IMR-90 (cell line): ENCODE measurements around the gene GCG. TPM values are rescaled to one million over a fixed set of nuclear protein-coding genes. Genes with fewer than 3 reads are reported as not detected.

Experiments used
- ATAC-seq: fragments of 200-7000 bp; cut with Tn5 transposase; 2 replicates; pipeline ENCODE4 v1.9.1; 2020; ENCODE audit warnings: low read depth, mild to moderate bottlenecking, moderate library complexity
- BruUV-seq: library from RNA; stranded (reverse); fragments of 400-500 nt; replicated peaks from 2 replicates; lab custom pipeline; 2021; lab: Mats Ljungman, UMichigan
- CTCF ChIA-PET: fragments of 300-600 bp; formaldehyde crosslinking; extraction: SDS; loops from one replicate; lab custom pipeline; 2021; ENCODE audit warnings: antibody characterized with exemption; lab: Yijun Ruan, JAX
- POLR2A ChIA-PET: fragments of 300-600 bp; sonication (Branson Sonifier 250); formaldehyde crosslinking; loops from one replicate; lab custom pipeline; 2022; ENCODE audit warnings: antibody characterized with exemption; ENCODE audit not compliant: unreplicated experiment; lab: Charles Lee
- DNase-seq: peaks from one replicate; pipeline ENCODE4 v3.0.0; 2013
- H2AFZ ChIP-seq: replicated peaks from 2 replicates; pipeline ENCODE3; 2013; ENCODE audit warnings: low read length, mild to moderate bottlenecking; ENCODE audit not compliant: poor library complexity
- H2AK5ac ChIP-seq: 2 replicates; pipeline ENCODE4 v1.6.1; 2013; ENCODE audit warnings: low read depth, low read length, inconsistent platforms
- H2AK9ac ChIP-seq: replicated peaks from 2 replicates; pipeline ENCODE3; 2013; ENCODE audit warnings: mild to moderate bottlenecking, low read depth, low read length, moderate library complexity; ENCODE audit not compliant: poor library complexity
- H2BK120ac ChIP-seq: 2 replicates; pipeline ENCODE4 v1.6.1; 2013; ENCODE audit warnings: low read depth, low read length, inconsistent platforms
- H2BK15ac ChIP-seq: 3 replicates; pipeline ENCODE4 v1.6.1; 2013; ENCODE audit warnings: low read depth, low read length, inconsistent platforms
- H2BK20ac ChIP-seq: 2 replicates; pipeline ENCODE4 v1.6.1; 2013; ENCODE audit warnings: low read depth, mild to moderate bottlenecking, inconsistent platforms, low read length, moderate library complexity
- H2BK5ac ChIP-seq: 2 replicates; pipeline ENCODE4 v1.6.1; 2013; ENCODE audit warnings: mild to moderate bottlenecking, low read depth, low read length, inconsistent platforms; ENCODE audit not compliant: poor library complexity, severe bottlenecking
- H3K14ac ChIP-seq: replicated peaks from 2 replicates; pipeline ENCODE4 v1.6.1; 2013; ENCODE audit warnings: low read depth, low read length, inconsistent platforms
- H3K18ac ChIP-seq: 2 replicates; pipeline ENCODE4 v1.6.1; 2013; ENCODE audit warnings: low read depth, low read length, control low read depth
- H3K23ac ChIP-seq: 2 replicates; pipeline ENCODE4 v1.6.1; 2013; ENCODE audit warnings: low read depth, low read length, inconsistent platforms
- H3K27ac ChIP-seq: 2 replicates; pipeline ENCODE4 v1.5.1; 2013; ENCODE audit warnings: mild to moderate bottlenecking, control low read depth, low read length; ENCODE audit not compliant: insufficient read depth
- H3K27me3 ChIP-seq: 2 replicates; pipeline ENCODE4 v1.6.1; 2013; ENCODE audit warnings: low read length; ENCODE audit not compliant: control insufficient read depth, insufficient read depth
- H3K36me3 ChIP-seq: 2 replicates; pipeline ENCODE4 v1.6.1; 2013; ENCODE audit warnings: low read length, mixed read lengths; ENCODE audit not compliant: control insufficient read depth, insufficient read depth
- H3K4ac ChIP-seq: 2 replicates; pipeline ENCODE4 v1.6.1; 2013; ENCODE audit warnings: low read depth, low read length, inconsistent platforms
- H3K4me1 ChIP-seq: 2 replicates; pipeline ENCODE4 v1.6.1; 2013; ENCODE audit warnings: low read length, mixed read lengths; ENCODE audit not compliant: control insufficient read depth, insufficient read depth
- H3K4me2 ChIP-seq: 2 replicates; pipeline ENCODE4 v1.6.1; 2013; ENCODE audit warnings: low read depth, mild to moderate bottlenecking, control low read depth, low read length, moderate library complexity
- H3K4me3 ChIP-seq: 2 replicates; pipeline ENCODE4 v1.5.1; 2013; ENCODE audit warnings: low read depth, mild to moderate bottlenecking, control low read depth, low read length, moderate library complexity; ENCODE audit not compliant: insufficient read depth
- H3K56ac ChIP-seq: 2 replicates; pipeline ENCODE4 v1.6.1; 2013; ENCODE audit warnings: low read length, inconsistent platforms; ENCODE audit not compliant: insufficient read depth; ENCODE audit errors: extremely low read depth
- H3K79me1 ChIP-seq, 2 experiments: 2 replicates each; pipeline ENCODE4 v1.6.1; 2013; ENCODE audit warnings: low read length in 2 of 2, inconsistent platforms in 1 of 2, low read depth in 1 of 2
- H3K9ac ChIP-seq: 2 replicates; pipeline ENCODE4 v1.6.1; 2013; ENCODE audit warnings: low read depth, low read length, control low read depth
- H3K9me1 ChIP-seq: 2 replicates; pipeline ENCODE4 v1.6.1; 2013; ENCODE audit warnings: low read length, inconsistent platforms; ENCODE audit not compliant: insufficient read depth
- H3K9me3 ChIP-seq: 2 replicates; pipeline ENCODE4 v1.6.1; 2013; ENCODE audit warnings: low read length; ENCODE audit not compliant: control insufficient read depth, insufficient read depth
- H4K20me1 ChIP-seq: 2 replicates; pipeline ENCODE4 v1.6.1; 2013; ENCODE audit warnings: low read length, inconsistent platforms; ENCODE audit not compliant: insufficient read depth
- H4K5ac ChIP-seq: 2 replicates; pipeline ENCODE4 v1.6.1; 2013; ENCODE audit warnings: mild to moderate bottlenecking, low read depth, low read length, control low read depth
- H4K8ac ChIP-seq, 2 experiments: 2 replicates each; pipeline ENCODE4 v1.6.1; 2013; ENCODE audit warnings: low read depth in 2 of 2, low read length in 2 of 2, control low read depth in 1 of 2, inconsistent platforms in 1 of 2
- H4K91ac ChIP-seq: 2 replicates; pipeline ENCODE4 v1.6.1; 2013; ENCODE audit warnings: low read depth, low read length, inconsistent platforms; ENCODE audit not compliant: insufficient read depth
- BHLHE40 ChIP-seq: fragments of 150-350 bp; IDR thresholded peaks from 2 replicates; pipeline ENCODE4 v1.6.1; 2016; ENCODE audit warnings: mild to moderate bottlenecking, low read depth, low read length
- CEBPB ChIP-seq: IDR thresholded peaks from 2 replicates; pipeline ENCODE4 v1.6.1; 2012; ENCODE audit warnings: low read depth, low read length, improper control_type of control experiment
- CHD1 ChIP-seq: IDR thresholded peaks from 2 replicates; pipeline ENCODE4 v1.6.1; 2012; ENCODE audit warnings: low read depth, low read length, improper control_type of control experiment
- CTCF ChIP-seq: conservative IDR thresholded peaks from 2 replicates; pipeline ENCODE4 v1.5.1; 2012; ENCODE audit warnings: mild to moderate bottlenecking, low read depth, low read length, improper control_type of control experiment
- FOS ChIP-seq: fragments of 150-350 bp; IDR thresholded peaks from 2 replicates; pipeline ENCODE4 v1.6.1; 2016; ENCODE audit warnings: low read depth, low read length
- MAFK ChIP-seq: IDR thresholded peaks from 2 replicates; pipeline ENCODE4 v1.6.1; 2012; ENCODE audit warnings: low read depth, low read length, improper control_type of control experiment
- MAZ ChIP-seq: IDR thresholded peaks from 2 replicates; pipeline ENCODE4 v1.6.1; 2012; ENCODE audit warnings: low read depth, mild to moderate bottlenecking, low read length, improper control_type of control experiment, moderate library complexity, borderline replicate concordance
- MXI1 ChIP-seq: IDR thresholded peaks from 2 replicates; pipeline ENCODE4 v1.6.1; 2012; ENCODE audit warnings: low read depth, mild to moderate bottlenecking, low read length, moderate library complexity, borderline replicate concordance
- NFE2L2 ChIP-seq: fragments of 150-350 bp; IDR thresholded peaks from 2 replicates; pipeline ENCODE4 v1.6.1; 2016; ENCODE audit warnings: low read depth, mild to moderate bottlenecking, low read length
- POLR2A ChIP-seq: IDR thresholded peaks from 2 replicates; pipeline ENCODE4 v1.6.1; 2012; ENCODE audit warnings: mild to moderate bottlenecking, low read depth, low read length
- RAD21 ChIP-seq: IDR thresholded peaks from 2 replicates; pipeline ENCODE4 v1.6.1; 2012; ENCODE audit warnings: low read length, improper control_type of control experiment
- RCOR1 ChIP-seq: IDR thresholded peaks from 2 replicates; pipeline ENCODE4 v1.6.1; 2012; ENCODE audit warnings: mild to moderate bottlenecking, low read length, improper control_type of control experiment; ENCODE audit not compliant: insufficient replicate concordance
- RFX5 ChIP-seq: IDR thresholded peaks from 2 replicates; pipeline ENCODE4 v1.8.0; 2012; ENCODE audit warnings: low read depth, mild to moderate bottlenecking, low read length, moderate library complexity
- SMC3 ChIP-seq: fragments of 150-350 bp; IDR thresholded peaks from 2 replicates; pipeline ENCODE4 v1.6.1; 2016; ENCODE audit warnings: low read depth, mild to moderate bottlenecking, antibody characterized with exemption, low read length, moderate library complexity
- USF2 ChIP-seq: fragments of 150-350 bp; IDR thresholded peaks from 2 replicates; pipeline ENCODE4 v1.6.1; 2017; ENCODE audit warnings: mild to moderate bottlenecking, antibody characterized with exemption, low read length, low read depth
- WGBS, 2 experiments: methylation state at CpG; one replicate each; pipeline versions ENCODE4 v1.1.5 to v1.1.7; 2013; ENCODE audit warnings: missing lambda C conversion rate in 2 of 2; ENCODE audit not compliant: insufficient read length in 1 of 2; ENCODE audit errors: extremely low coverage in 2 of 2; 5-methylcytosine and 5-hydroxymethylcytosine counted together
- dilution Hi-C: fragments of 300-500 bp; cut with HindIII; formaldehyde crosslinking; loops from one replicate; pipeline ENCODE4 v1.14.3; 2018; ENCODE audit warnings: low sequenced_read_pairs; ENCODE audit not compliant: unreplicated experiment
- in situ Hi-C: fragments of 300-500 bp; cut with MboI; formaldehyde crosslinking; loops from 3 replicates; pipeline ENCODE4 v1.14.3; 2019; ENCODE audit warnings: low sequenced_read_pairs, inconsistent platforms, mixed read lengths
- intact Hi-C: fragments of 100-400 bp; cut with micrococcal nuclease; formaldehyde crosslinking; loops from 2 replicates; pipeline ENCODE4 v1.10.0; 2022
- polyA plus RNA-seq, 3 experiments: library from polyadenylated mRNA; depleted of rRNA; stranded (reverse); fragments of >200 nt; gene quantifications; 2 replicates each; pipeline ENCODE4 v1.2.3, GENCODE V29; 2012; ENCODE audit warnings: low replicate concordance in 1 of 3
- total RNA-seq: library from RNA; depleted of rRNA; stranded (reverse); fragments of >200 nt; gene quantifications from 2 replicates; pipeline ENCODE4 v1.2.3, GENCODE V29; 2012

The GCG gene
- total and polyA plus RNA-seq, 2 of the 4 experiments (the other 2 are of a cell fraction), result not detected

- Histone ChIP-seq H2AK9ac (no peak overlapping the region), H3K4me1 (peaks cover 5% of the 10 kb centered on the region; the same call in 1 of the 2 replicates), H2AK5ac (no peak overlapping the region), H4K5ac (no peak overlapping the region), H3K79me1 (no peaks in the 10 kb centered on the region), H2BK20ac (no peak overlapping the region), H3K14ac (no peak overlapping the region), H3K9me1 (peaks cover 2% of the 10 kb centered on the region; the same call in 1 of the 2 replicates), H2BK15ac (no peak overlapping the region), H3K27me3 (no peaks in the 10 kb centered on the region), H3K4me2 (no peak overlapping the region), H3K4me3 (no peak overlapping the region), H3K27ac (no peak overlapping the region), H3K23ac (no peak overlapping the region), H2AFZ (no peak overlapping the region), H3K18ac (no peak overlapping the region), H4K8ac (no peak overlapping the region), H3K36me3 (no peaks in the 10 kb centered on the region), H2BK120ac (no peak overlapping the region), H3K56ac (no peak overlapping the region), H3K9me3 (no peaks in the 10 kb centered on the region), H3K4ac (no peak overlapping the region), H4K91ac (no peak overlapping the region), H3K9ac (no peak overlapping the region), H4K20me1 (no peaks in the 10 kb centered on the region), H2BK5ac (no peak overlapping the region)
- ChIA-PET POLR2A (no interaction called here), CTCF (interaction anchor here (0.6 to 0.7 kb wide), 2 partner anchors 148 to 301 kb away, joined by 3 read pairs; no protein-coding TSS in a partner anchor)
- WGBS, 2 experiments, result 73% methylated on average over 3 of the region's 8 CpGs; no CpG with 5 or more reads in 1 of the 2 experiments
- BruUV-seq, result no TSS peak
- in situ Hi-C loops, result loop anchor here (5.0 kb wide), 1 partner anchor 147 kb away; no protein-coding TSS in a partner anchor
- dilution Hi-C loops, result no loop called here
- intact Hi-C loops, result no loop called here
- TF ChIP-seq POLR2A (no peak), FOS (no peak), CTCF (no peak), CEBPB (no peak), NFE2L2 (no peak), SMC3 (no peak), RAD21 (no peak), MAZ (no peak), USF2 (no peak), MAFK (no peak), CHD1 (no peak), RFX5 (no peak), MXI1 (no peak), BHLHE40 (no peak), RCOR1 (no peak)
- DNase-seq, result no peak
- no peak for ATAC-seq
These were observed 2.1 kb downstream of the GCG start for GRCh38 chr2:162149940-162150339.
